ENCODE measurements around the gene CDC42BPB. TPM values are rescaled to one million over a fixed set of nuclear protein-coding genes. Genes with fewer than 3 reads are reported as not detected.

CDC42BPB gene
- total and polyA plus RNA-seq, 2 of the 4 experiments (the other 2 are of a cell fraction) = 49.1 to 81.4 TPM

GRCh38 chr14:102935756-102936155 lies 121.6 kb downstream of the CDC42BPB start:
- no peak overlapping the region for H3K9ac ChIP-seq (ENCODE audit: low read depth, low read length)
- no peak overlapping the region for H2AK9ac ChIP-seq (replicated peaks; ENCODE audit: low read depth, low read length, poor library complexity)
- H3K79me1 ChIP-seq (ENCODE audit: low read depth in 1 of 2, low read length in 2 of 2) = peaks cover 0 to 31% of the 10 kb centered on the region in 2 experiments; a peak in 3 of 4 replicates
- H3K9me1 ChIP-seq (ENCODE audit: insufficient read depth, low read length) = peaks cover 9% of the 10 kb centered on the region; the same call in 1 of the 2 replicates
- ATAC-seq (ENCODE audit: low read depth) = no peak
- H4K8ac ChIP-seq (ENCODE audit: low read depth in 2 of 2, low read length in 2 of 2) = no peak overlapping the region
- H3K9me3 ChIP-seq (ENCODE audit: control insufficient read depth, insufficient read depth, low read length) = no peaks in the 10 kb centered on the region
- no peak for TF ChIP-seq CEBPB (IDR thresholded peaks at IDR 0.05; ENCODE audit: low read depth, low read length)
- TF ChIP-seq RFX5 (IDR thresholded peaks at IDR 0.05; ENCODE audit: low read depth, low read length) = no peak
- POLR2A ChIA-PET (ENCODE audit: unreplicated experiment) = interaction anchor here (0.6 kb wide), 1 partner anchor 145 kb away, joined by 3 read pairs; no protein-coding TSS in a partner anchor
- intact Hi-C loops (cut with micrococcal nuclease) = no loop called here
- no peak overlapping the region for H3K23ac ChIP-seq (ENCODE audit: low read depth, low read length)
- H2BK120ac ChIP-seq (ENCODE audit: low read depth, low read length) = no peak overlapping the region
- H3K56ac ChIP-seq (ENCODE audit: extremely low read depth, insufficient read depth, low read length) = no peak overlapping the region
- no peak overlapping the region for H3K4ac ChIP-seq (ENCODE audit: low read depth, low read length)
- in situ Hi-C loops (cut with MboI; ENCODE audit: low sequenced_read_pairs) = no loop called here
- peaks cover 60% of the 10 kb centered on the region for H3K36me3 ChIP-seq (ENCODE audit: control insufficient read depth, insufficient read depth, low read length)
- no peaks in the 10 kb centered on the region; the same call in 1 of the 2 replicates for H3K4me1 ChIP-seq (ENCODE audit: control insufficient read depth, insufficient read depth, low read length)
- no peak overlapping the region for H2BK15ac ChIP-seq (ENCODE audit: low read depth, low read length)
- H3K4me3 ChIP-seq (ENCODE audit: insufficient read depth, low read depth, low read length) = no peak overlapping the region
- no peak overlapping the region for H3K4me2 ChIP-seq (ENCODE audit: low read depth, low read length)
- H3K27ac ChIP-seq (ENCODE audit: insufficient read depth, low read length) = no peak overlapping the region
- no CpG with 5 or more reads among the region's 4 CpGs for WGBS, 2 experiments (ENCODE audit: extremely low coverage in 2 of 2, insufficient read length in 1 of 2)
- no TSS peak for BruUV-seq (replicated peaks)
- H3K14ac ChIP-seq (replicated peaks; ENCODE audit: low read depth, low read length) = no peak overlapping the region
- DNase-seq = no peak
- no peak overlapping the region for H4K91ac ChIP-seq (ENCODE audit: insufficient read depth, low read depth, low read length)
- H2BK20ac ChIP-seq (ENCODE audit: low read depth, low read length) = no peak overlapping the region
- dilution Hi-C loops (cut with HindIII; ENCODE audit: low sequenced_read_pairs, unreplicated experiment) = no loop called here
- no peak overlapping the region for H2BK5ac ChIP-seq (ENCODE audit: low read depth, low read length, poor library complexity, severe bottlenecking)
- peaks cover 27% of the 10 kb centered on the region for H4K20me1 ChIP-seq (ENCODE audit: insufficient read depth, low read length)
- H2AK5ac ChIP-seq (ENCODE audit: low read depth, low read length) = no peak overlapping the region
- CTCF ChIA-PET = interaction anchor here (0.6 kb wide), 1 partner anchor 18 kb away, joined by 8 read pairs; no protein-coding TSS in a partner anchor
- H3K18ac ChIP-seq (ENCODE audit: low read depth, low read length) = no peak overlapping the region
- peaks cover under 1% of the 10 kb centered on the region for H3K27me3 ChIP-seq (ENCODE audit: control insufficient read depth, insufficient read depth, low read length)
- H2AFZ ChIP-seq (replicated peaks; ENCODE audit: low read length, poor library complexity) = no peak overlapping the region
- H4K5ac ChIP-seq (ENCODE audit: low read depth, low read length) = no peak overlapping the region
